ENCODE data around the gene TMPRSS6. TPM values are rescaled to one million over a fixed set of nuclear protein-coding genes. Genes with fewer than 3 reads are reported as not detected.

Gene TMPRSS6
- total and polyA plus RNA-seq, 2 donors = 0.04 TPM; not detected in 1

DNA sequence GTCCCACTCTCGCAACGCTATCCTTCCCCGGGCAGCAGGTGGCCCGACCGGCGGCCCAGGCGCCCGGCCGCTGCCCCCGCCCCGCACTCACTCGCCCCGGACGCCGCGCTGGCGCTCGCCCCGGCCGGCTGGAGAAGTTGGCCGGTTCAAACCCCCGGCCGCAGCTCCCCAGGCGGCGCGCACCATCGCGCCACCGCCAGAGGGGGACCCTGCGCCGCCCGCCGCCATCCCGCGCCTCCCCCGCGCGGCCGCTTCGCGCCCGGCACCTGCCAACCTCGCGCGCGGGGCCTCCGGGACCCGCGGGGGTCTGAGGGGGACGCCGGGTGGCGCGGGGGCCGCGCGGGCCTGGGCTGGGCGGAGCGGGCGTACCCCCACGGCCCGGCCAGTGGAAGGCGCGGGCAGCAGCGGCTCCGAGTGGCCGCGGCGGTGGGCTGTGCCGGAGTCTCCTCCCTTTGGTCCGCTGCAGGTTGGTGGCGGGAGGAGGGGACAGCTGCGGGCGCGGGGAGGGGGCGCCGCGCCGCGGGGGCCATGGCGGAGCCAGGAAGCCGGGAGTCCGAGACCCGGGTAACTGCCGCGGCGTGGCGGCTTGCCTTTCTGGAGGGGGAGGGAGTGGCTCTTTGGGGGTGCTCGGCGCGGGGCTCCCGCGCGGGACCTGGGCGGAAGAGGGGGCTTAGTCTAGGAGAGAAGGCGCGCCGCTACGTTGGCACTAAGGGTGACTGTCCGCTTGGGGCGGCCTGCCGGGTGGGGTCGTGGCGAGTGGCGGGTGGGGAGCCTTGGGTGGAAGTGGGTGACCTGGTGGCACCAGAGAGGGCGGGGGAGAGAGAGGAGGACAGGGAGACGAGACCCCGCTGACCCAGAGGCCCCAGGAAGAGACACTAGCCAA, 90.0 kb downstream of the TMPRSS6 start, which contains the start of the genes MPST and TST:
MPST (plus strand) TSS at position 434 of the 883 bp plus-strand sequence; CDS start at position 529, 95 bp downstream.
TST (minus strand) TSS at position 139 of the 883 bp plus-strand sequence. CDS start 715 bp downstream, outside the sequence.
- H3K4me1 ChIP-seq (ENCODE audit: insufficient read depth) = no peaks in the 10 kb centered on the region
- H3K27ac ChIP-seq (ENCODE audit: low read depth) = peak within 1 kb of the TSS; percentile 84
- WGBS = under 1% methylated on average over 107 of the region's 107 CpGs
- peak within 1 kb of the TSS; percentile 83 for H3K4me3 ChIP-seq (ENCODE audit: low read depth, low read length)
- no peaks in the 10 kb centered on the region for H3K36me3 ChIP-seq (ENCODE audit: insufficient read depth)
- no peak for DNase-seq (ENCODE audit: extremely low spot score)

DNA sequence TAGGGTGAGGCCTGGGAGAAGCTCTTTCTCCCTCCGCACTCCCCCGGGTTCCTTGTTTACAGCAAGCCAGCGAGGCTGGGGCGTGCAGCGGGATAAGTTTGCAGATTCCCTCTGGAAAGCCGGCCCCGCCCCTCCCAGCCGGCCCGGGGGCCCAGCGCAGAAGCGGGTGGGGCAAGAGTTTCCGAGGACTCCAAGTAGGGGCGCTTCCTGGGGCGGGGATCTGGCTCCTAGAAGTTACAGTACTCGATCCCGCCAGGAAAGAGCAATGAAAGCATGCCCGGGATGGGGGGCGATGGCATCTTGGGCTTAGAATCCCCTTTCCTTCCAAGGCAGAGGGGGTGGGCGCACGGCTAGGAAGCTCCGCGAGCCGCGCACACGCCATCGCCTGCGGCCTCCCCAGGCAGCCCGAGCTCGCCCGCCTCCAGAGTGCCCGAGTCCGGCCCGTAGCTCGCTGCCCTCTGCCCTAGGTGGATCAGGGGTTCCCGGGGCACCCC, 90.7 kb downstream of the TMPRSS6 start:
- DNase-seq (ENCODE audit: extremely low spot score) = peak; percentile 21
- H3K36me3 ChIP-seq (ENCODE audit: insufficient read depth) = no peaks in the 10 kb centered on the region
- 1% methylated on average over 35 of the region's 35 CpGs for WGBS
- H3K27ac ChIP-seq (ENCODE audit: low read depth) = peak overlapping the region; percentile 84
- no peaks in the 10 kb centered on the region for H3K4me1 ChIP-seq (ENCODE audit: insufficient read depth)
- H3K4me3 ChIP-seq (ENCODE audit: low read depth, low read length) = peak overlapping the region; percentile 83

DNA sequence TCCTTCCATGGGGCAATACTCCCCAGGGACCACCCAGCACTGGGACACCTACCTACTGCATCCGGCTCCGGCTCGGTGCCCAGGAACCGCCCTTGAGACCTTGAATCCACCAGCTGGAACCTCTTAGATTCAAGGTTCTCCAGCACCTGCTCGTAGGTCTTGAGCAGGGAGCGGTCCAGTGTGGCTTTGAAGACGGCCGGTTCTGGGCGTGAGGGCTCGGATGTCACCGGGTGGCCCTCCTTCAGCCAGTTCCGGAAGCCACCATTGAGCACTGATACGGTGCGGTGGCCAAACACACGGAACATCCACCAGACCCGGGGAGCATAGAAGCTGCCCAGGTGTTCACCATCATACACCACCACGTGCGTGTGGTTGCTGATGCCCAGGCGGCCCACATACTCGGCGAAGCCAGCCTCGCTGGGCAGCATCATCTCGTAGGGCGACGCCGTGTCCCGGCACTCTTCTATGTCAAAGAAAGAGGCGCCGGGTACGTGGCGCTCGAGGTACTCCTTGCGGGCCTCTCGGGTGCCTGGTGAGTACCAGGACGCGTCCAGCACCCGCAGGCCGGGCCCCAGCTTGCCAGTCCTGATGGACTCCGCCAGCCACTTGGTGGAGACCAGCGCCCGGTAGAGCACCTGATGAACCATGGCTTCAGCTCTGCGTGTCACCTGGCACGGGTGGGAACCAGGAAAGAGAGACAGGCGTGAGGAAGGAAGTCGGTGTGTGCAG, 91.3 kb downstream of the TMPRSS6 start:
- Histone ChIP-seq H3K36me3 (ENCODE audit: insufficient read depth) (no peaks in the 10 kb centered on the region), H3K4me1 (ENCODE audit: insufficient read depth) (no peaks in the 10 kb centered on the region), H3K4me3 (ENCODE audit: low read depth, low read length) (peak overlapping the region; percentile 83), H3K27ac (ENCODE audit: low read depth) (no peak overlapping the region)
- no peak for DNase-seq (ENCODE audit: extremely low spot score)
- 55% methylated on average over 45 of the region's 45 CpGs for WGBS

DNA sequence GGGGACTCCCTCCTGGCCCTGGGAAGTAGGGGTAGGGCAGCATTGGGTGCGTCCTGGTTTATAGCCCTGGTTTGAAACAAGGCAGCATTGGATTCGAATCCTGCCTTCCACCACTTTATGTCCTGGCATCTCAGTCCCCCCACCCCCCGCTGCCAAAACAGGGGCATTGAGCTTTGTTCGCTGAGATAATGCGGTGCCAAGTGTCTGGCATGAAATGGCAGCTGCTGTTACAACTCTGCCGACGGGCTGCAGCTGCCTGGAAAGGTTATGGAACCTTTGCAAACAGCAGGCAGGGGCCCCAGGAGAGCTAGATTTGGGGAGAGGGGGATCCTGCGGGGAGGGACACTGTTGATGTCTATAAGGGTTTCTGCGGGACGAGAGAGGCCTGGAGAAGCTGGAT, 92.2 kb downstream of the TMPRSS6 start:
- 77% methylated on average over 10 of the region's 10 CpGs for WGBS
- Histone ChIP-seq H3K36me3 (ENCODE audit: insufficient read depth) (no peaks in the 10 kb centered on the region), H3K4me3 (ENCODE audit: low read depth, low read length) (no peak overlapping the region), H3K4me1 (ENCODE audit: insufficient read depth) (no peaks in the 10 kb centered on the region), H3K27ac (ENCODE audit: low read depth) (no peak overlapping the region)
- DNase-seq (ENCODE audit: extremely low spot score) = no peak

DNA sequence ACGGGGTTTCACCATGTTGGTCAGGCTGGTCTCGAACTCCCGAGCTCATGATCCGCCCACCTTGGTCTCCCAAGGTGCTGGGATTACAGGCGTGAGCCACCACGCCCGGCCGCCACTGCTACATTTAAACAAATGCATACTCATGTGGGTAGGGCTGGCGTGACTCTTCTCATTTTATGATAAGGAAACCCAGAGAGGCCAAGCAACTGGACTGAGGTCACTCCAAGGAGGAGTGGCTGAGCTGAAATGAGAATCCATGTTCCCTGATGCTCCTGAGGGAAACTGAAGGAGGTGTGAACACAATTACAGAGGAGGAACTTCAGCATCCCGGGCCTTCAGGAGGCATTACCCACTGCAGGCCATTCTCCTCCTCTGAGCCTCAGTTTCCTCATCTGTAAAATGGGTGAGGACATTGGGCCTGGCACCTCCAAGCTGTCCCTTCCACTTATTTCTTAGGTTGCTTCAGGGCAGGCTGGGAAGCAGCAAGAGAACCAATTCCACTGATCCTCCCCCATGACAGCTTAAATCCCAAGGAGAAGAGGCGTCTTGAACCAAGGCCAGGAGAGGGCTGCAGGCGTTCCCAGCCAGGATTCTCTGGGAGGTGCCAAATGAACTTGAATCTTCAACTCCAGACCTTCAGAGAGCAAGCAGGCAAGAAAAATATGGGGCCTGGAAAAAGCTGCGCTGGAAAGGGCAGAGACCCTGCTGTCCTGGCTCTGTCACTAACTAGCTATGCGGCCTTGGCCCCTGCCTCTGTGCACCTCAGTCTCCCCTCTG, 93.2 kb downstream of the TMPRSS6 start:
- no peak overlapping the region for H3K27ac ChIP-seq (ENCODE audit: low read depth)
- DNase-seq (ENCODE audit: extremely low spot score) = no peak
- no peaks in the 10 kb centered on the region for H3K4me1 ChIP-seq (ENCODE audit: insufficient read depth)
- H3K36me3 ChIP-seq (ENCODE audit: insufficient read depth) = no peaks in the 10 kb centered on the region
- no peak overlapping the region for H3K4me3 ChIP-seq (ENCODE audit: low read depth, low read length)
- WGBS = 76% methylated on average over 14 of the region's 14 CpGs

DNA sequence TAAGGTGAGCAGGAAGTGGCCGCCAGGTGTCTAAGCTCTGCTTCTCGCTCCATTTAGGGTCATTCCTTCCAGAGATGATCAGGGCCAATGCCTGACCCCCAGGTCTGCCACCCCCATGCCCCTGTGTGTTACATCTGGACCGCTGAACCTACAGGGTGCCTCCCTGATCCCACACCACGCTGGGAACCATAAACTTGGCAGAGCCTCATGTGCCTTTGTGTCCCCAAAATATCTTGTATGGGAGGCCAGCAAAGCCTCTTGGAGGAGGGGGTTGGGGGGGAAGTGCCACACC, 94.0 kb downstream of the TMPRSS6 start:
- Histone ChIP-seq H3K4me1 (ENCODE audit: insufficient read depth) (no peaks in the 10 kb centered on the region), H3K36me3 (ENCODE audit: insufficient read depth) (no peaks in the 10 kb centered on the region), H3K27ac (ENCODE audit: low read depth) (no peak overlapping the region), H3K4me3 (ENCODE audit: low read depth, low read length) (no peak overlapping the region)
- WGBS = 88% methylated on average over 4 of the region's 4 CpGs
- DNase-seq (ENCODE audit: extremely low spot score) = no peak

Other genes starting within 250 kb of the TMPRSS6 start
- gene NCF4, start 248.7 kb downstream of the TMPRSS6 start, total RNA-seq = 9.7 TPM
- gene NCF4, start 248.7 kb downstream of the TMPRSS6 start, polyA plus RNA-seq = 11.9 TPM
- 5.3 TPM for gene CSF2RB, start 196.1 kb downstream of the TMPRSS6 start, total RNA-seq
- gene CSF2RB, start 196.1 kb downstream of the TMPRSS6 start, polyA plus RNA-seq = 4.1 TPM
- gene TST, start 90.3 kb downstream of the TMPRSS6 start, total RNA-seq = 19.4 TPM
- 48.8 TPM for gene TST, start 90.3 kb downstream of the TMPRSS6 start, polyA plus RNA-seq
- gene MPST, start 90.0 kb downstream of the TMPRSS6 start, total RNA-seq = 44.1 TPM
- gene MPST, start 90.0 kb downstream of the TMPRSS6 start, polyA plus RNA-seq = 123 TPM
- gene KCTD17, start 58.0 kb downstream of the TMPRSS6 start, total RNA-seq = 13.8 TPM
- 36.1 TPM for gene KCTD17, start 58.0 kb downstream of the TMPRSS6 start, polyA plus RNA-seq
- gene IL2RB, start 40.2 kb upstream of the TMPRSS6 start, total RNA-seq = 0.69 TPM
- 0.70 TPM for gene IL2RB, start 40.2 kb upstream of the TMPRSS6 start, polyA plus RNA-seq
- gene C1QTNF6, start 78.5 kb upstream of the TMPRSS6 start, total RNA-seq = 11.6 TPM
- 6.9 TPM for gene C1QTNF6, start 78.5 kb upstream of the TMPRSS6 start, polyA plus RNA-seq
- gene SSTR3, start 102.8 kb upstream of the TMPRSS6 start, total RNA-seq = not detected
- gene SSTR3, start 102.8 kb upstream of the TMPRSS6 start, polyA plus RNA-seq = not detected
- gene RAC2, start 134.6 kb upstream of the TMPRSS6 start, total RNA-seq = 3.2 TPM
- gene RAC2, start 134.6 kb upstream of the TMPRSS6 start, polyA plus RNA-seq = 17.4 TPM
- 10.8 TPM for gene CYTH4, start 172.8 kb upstream of the TMPRSS6 start, total RNA-seq
- 5.2 TPM for gene CYTH4, start 172.8 kb upstream of the TMPRSS6 start, polyA plus RNA-seq